HG03558 (cell line): ENCODE results near the gene THSD8.

ENCODE experiments used
- ATAC-seq: cut with Tn5 transposase; IDR thresholded peaks from one replicate; pipeline ENCODE4 v1.9.1; 2021; ENCODE audit warnings: moderate number of reproducible peaks; ENCODE audit not compliant: unreplicated experiment; ENCODE audit errors: extremely low read depth

Gene THSD8

DNA sequence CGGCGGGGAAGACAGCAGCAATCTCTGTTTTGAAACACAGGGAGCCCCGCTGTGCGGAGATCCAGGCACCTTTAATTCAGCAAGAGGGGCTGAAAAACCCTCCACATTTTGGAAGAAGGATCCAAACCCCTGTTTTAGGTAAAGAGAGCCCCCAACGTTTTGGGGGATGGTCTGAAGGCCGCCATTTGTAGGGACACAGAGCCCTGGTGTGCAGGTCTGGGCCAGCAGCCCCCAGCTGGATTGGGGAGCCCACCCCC is 23.0 kb upstream of the THSD8 start:
- no peak for ATAC-seq

DNA sequence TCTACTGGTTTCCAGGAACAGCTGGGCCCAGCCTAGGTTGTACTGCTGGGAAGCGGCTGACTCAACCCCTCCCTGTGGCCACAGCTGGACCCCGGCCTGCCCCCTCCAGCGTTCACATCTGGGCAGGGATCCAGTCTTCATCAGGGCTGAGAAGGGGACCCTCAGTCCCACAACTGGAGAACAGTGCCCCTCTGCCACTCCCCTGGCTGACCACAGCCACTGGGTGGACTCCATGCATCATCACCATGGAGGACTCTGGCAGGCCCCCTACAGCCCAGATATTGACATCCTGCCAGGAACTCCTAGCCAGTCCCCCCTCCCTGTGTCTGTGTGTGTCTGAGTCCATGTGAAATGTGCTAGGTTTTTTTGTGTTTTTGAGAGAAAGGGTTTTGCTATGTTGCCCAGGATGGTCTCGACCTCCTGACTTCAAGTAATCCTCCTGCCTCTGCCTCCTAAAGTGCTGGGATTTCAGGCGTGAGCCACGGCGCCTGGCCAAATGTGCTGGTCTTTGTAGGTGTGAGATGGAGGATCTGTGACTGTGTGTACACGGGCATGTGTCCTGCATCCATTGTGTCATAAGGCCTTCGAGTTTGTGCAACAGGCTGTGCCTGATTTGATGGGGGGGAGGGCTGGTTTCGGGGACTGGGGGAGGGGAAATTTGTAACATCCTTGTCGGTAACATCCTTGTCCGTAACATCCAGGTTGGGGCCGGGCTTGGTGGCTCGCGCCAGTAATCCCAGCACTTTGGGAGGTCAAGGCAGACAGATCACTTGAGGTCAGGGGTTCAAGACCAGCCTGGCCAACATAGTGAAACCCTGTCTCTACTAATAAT is 22.5 kb upstream of the THSD8 start:
- no peak for ATAC-seq

DNA sequence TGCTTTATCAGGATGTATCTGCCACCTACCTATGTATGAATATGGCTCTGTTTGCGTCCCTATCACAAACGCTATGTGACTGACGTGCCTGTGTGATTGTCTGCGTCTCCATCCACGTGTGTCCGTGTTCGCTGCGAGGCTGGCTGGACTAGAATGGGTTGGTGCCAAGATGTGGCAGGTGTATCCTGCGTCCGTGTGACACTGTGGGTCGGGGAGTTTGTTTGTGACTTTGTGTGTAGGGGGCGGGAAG is 19.8 kb upstream of the THSD8 start:
- no peak for ATAC-seq

DNA sequence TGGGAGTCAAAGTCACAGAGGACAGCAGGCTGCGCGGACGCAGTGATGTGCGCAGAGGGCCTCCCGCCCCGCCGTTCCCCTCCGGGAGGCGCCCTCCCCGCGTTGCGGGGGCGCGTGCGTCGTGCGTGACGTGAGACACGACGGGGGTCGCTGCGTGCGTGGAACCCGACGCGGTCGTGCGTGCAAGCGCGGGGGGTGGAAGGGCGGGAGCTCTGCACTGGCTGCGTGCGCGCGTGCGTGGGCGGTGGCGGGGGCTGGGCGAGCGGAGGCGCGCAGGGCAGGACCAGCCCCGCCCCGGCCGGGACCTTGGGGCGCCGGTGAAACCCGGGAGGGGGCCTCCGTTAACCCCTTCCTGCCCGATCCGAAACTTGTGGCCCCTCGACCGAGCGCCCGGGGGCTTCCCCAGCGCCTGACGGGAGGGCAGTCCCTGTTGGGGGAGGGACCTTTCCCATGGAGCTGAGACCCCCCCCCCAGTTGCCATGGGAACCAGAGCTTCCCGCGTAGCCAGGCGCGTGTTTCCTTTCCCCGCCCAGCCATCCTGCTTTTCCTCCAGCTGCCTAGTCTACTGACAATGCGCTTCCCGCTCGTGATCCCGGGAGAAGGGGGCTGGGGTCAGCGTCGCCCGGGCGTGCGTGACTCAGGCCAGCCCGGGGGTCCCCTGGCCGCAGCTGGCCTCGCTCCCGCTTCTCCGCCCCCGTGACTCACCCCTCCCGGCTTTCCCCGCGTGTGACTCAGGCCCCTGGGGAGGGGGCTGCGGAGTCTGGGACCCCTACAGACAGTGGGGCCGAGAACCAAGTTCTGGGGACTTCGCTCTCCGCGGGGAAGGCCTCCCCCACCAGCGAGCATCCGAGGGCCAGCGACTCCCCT is 19.2 kb upstream of the THSD8 start:
- ATAC-seq = no peak

DNA sequence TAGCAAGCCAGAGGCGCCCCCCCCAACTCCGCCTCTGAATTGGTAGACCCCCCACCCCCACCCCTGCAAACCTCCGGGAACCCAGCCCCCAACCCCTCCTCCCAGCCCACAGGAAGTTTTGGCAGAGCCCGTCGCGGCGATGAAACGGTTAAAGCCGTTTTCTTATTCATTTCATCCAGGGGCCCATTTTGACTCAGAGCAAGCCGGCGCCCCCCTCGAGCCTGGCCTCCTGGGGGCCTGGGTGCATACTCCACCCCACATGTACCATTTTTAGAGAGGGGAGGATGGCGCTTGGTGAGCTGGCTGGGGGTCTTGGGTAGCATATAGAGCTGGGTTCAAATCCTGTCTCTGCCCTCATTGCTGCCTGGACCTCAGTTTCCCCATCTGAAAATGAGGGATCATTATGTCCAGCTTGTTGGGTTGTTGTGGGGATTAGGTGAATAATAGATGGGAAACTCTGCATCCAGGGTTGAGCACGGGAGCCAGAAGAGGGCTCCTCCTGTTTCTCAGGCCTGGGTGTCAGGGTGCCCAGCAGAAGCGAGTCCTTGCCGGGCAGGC is 18.5 kb upstream of the THSD8 start:
- ATAC-seq = no peak

DNA sequence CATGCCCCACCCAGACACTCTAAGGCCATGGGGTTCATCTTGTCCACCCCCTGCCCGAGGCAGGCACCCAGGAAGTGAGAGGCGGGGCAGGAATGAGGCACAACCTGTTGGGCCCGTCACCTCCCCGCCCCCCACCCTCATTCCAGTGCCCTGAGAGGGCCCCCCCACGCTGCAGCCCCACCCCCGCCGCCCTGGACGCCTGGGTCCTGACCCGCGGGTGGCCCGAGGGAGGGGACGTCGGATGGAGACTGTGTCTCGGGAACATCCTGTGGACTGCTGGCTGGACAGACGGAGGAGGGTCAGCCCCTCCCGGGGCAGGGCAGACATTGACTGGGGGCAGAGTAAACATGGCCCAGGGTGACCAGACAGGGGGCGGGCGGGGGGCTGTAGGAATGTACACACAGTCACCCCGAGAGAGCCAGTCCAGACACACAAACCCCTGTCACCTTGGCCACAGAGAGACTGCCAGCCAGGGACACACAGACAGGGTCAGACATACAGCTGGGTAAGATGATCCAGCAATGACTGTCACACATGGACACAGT is 17.9 kb upstream of the THSD8 start:
- ATAC-seq = no peak

DNA sequence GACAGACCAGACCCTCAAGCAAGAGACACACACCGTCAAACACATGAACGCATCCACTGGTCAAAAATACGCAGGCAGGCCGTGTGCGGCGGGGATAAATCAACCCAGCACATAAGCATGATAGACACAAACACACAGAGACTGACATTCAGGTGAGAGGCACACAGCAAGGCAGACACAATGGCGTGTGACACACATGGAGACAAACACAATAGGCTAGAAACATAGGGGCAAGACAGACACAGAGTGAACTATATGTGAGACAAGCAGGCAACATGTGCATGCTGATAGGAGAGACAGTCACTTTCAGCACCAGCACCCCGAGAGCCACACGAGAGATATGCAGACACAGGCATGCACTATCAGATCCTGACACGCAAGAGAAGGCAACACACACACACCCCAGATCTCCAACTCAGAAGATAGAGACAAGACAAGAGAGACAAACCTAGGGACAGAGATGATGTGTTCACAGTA is 17.4 kb upstream of the THSD8 start:
- ATAC-seq = no peak

DNA sequence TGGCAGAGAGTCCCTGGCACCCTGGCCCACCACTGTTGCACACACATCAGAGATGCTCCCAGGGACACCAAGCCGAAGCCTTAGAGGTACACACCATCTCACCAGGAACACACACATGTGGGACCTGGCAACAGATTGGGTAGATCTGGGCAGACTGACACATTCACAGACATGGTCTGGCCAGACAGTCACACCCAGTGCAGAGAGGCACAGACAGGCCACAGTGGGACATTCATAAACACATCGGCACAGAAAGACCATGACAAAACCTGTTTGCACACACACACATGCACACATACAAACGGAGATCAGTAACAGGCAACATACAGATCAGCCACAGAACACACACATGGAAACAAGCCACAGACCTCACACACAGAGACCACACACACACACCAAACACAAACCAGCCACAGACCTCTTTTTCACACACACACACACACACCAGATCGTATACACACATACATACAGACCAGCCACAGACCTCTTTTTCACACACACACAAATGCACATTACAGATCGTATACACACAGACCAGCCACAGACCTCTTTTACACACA is 16.9 kb upstream of the THSD8 start:
- ATAC-seq = no peak

DNA sequence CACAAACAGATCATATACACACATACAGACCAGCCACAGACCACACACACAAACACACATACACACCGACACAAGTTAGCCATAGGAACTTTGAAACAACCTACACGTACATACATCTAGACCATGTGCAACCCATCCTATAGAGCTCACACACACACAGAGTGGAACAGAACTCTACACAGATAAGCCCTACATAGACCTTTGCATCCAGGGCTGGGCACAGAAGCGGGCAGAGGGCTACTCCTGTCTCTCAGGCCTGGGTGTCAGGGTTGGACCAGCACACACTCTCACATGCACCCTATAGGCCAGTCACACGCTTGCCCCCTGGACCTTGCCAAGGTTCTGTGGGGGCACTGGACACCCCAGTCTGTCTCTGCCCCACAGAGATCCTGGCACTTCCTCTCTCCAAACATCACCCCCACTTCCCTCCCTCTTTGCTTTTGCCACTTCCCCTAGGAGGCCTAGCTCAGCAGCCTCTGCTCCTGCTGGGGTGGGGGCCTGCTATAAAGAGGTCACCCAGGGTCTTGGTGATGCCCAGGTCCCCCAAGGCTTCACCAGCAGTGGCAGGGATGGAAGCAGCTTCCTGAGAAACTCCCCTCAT is 16.3 kb upstream of the THSD8 start:
- ATAC-seq = no peak

DNA sequence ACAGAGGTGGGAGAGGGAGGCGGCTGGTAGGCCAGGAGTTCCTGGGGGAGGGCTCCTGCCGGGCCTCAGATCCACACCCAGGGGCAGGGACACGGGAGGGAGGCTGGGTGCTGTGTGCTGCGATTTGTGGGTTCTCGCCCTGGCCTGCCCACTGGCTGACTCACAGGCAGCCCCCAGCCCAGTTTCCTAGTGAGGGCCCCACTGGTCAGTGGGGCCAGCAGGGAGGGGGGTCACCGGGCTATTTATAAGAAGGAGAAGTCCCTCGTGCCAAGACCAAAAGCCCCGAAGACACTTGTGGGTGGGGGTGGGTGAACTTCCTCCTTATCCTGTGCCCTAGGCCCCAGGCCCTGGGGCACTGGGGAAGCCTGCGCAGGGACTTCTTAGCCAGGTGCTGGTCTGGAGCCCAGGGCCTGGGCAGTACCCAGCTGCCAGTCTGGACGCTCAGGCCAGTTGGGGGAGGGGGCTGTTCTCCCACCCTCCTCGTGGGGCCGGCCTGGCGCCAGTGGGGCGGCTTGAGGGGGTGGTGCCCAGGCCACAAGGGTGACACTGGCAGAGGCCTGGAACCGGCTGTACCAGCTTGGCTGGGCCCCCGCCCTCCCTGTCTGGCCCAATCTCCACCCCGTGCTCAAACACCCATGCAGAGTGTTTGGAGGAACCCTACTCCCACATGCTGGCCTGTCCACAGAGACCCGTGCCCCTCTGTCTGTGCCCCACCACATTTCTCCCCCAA is 15.6 kb upstream of the THSD8 start:
- no peak for ATAC-seq

DNA sequence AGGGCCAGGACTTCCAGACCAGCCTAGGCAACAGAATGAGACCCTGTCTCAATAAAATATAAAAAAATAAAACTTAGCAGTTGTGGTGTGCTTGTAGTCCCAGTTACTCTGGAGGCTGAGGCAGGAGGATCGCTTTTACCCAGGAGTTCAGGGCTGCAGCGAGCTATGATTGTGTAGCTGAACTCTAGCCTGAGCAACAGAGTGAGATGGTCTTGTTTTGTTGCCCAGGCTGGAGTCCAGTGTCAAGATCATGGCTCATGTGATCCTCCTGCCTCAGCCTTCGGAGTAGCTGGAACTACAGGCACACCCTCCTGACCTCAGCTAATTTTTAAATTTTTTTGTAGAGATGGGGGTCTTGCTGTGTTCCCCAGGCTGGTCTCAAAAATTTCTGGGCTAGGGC is 14.9 kb upstream of the THSD8 start:
- ATAC-seq = no peak

DNA sequence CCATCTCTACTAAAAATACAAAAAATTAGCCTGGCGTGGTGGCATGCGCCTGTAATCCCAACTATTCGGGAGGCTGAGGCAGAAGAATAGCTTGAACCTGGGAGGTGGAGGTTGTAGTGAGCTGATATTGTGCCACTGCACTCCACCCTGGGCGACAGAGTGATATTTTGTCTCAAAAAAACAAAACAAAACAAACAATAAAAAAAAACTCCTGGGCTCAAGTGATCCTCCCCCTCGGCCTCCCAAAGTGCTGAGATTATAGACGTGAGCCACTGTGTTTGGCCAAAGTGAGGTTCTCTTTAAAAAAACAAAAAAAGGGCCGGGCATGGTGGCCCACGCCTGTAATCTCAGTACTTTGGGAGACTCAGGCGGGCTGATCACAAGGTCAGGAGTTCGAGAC is 14.4 kb upstream of the THSD8 start:
- ATAC-seq = no peak

DNA sequence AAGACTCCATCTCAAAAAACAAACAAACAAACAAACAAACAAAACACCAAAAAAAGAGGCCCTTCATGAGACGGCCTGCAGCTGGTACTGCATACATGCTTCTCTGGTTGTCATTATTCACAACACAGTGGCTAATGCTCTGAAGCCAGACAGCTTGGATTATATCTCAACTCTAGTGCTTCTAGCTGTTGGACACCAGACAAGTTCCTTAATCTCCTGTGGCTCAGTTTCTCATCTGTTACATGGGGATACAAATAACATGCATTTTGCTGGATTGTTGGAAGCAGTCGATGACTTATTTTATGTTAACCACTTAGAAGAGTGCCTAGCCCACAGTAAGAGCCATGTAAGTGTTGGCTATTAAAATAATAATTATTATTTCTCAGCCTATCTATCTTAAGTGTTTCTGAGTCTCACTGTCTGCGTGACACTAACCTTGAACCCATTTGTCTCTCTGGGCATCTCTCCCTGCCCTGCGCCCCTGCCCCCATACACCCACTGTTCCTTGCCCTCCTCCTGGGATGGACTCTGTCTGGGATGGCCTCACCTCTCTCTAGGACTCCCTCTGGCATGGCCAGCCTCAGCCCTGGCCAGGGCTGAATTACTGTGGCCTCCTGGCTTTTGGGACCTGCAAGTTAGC is 13.7 kb upstream of the THSD8 start:
- ATAC-seq = no peak

DNA sequence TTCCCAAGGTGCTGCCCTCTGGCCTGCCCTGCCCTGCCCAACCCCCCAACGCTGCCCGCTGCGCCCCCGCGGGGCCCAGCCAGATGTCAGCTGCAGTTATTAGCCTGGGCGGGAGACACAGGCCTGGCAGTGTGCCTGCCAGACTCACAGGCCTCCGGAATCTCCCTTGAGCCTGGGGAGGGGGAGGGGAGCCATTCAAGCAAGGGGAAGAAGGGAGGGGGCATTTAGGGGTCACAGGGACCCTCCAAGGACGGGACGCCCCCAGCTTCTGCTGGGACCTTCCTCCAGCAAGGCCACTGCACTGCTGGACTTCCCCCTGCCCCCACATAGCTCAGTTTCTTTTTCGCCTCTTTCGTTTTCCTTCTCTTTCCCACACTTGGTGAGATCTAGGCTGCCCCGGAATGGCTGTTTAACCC is 13.2 kb upstream of the THSD8 start:
- ATAC-seq = no peak

DNA sequence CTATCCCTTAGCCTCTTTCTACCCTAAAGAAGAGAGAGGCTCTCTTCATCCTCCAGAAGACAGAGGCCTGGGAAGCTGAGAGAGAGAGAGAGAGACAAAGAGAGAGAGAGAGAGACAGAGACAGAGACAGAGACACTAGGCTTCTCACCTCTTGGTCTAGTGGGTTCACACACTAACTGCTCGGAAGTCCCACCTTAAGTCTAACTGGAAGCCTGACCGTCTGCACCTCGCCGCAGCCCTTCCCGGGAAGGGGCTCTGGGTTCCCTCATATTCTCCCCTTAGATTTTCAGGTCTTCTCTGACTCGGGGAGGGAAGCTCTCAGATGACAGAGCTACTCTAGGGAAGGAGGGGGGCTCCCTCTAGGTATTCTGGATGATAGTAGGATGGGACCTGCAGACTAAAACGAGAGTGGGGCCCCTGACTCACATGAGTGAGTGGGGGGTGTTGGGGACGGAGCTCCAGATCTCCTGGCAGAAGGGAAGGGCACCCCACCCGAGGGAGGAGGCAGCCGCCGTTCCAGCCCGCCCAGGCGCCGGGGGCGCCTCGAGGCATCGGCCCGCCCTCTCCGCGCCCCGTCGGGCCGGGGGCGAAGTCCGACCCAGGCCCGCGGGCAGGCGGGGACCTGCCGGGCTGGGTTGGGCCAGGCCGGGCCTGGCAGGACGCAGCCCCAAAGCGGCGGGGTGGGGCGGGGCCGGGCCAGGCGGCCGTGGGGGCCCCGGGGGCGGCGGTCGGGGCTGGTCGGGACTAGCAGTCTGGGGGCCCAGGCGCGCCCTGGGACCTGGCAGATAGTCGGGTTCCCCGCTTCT is 12.6 kb upstream of the THSD8 start:
- no peak for ATAC-seq

DNA sequence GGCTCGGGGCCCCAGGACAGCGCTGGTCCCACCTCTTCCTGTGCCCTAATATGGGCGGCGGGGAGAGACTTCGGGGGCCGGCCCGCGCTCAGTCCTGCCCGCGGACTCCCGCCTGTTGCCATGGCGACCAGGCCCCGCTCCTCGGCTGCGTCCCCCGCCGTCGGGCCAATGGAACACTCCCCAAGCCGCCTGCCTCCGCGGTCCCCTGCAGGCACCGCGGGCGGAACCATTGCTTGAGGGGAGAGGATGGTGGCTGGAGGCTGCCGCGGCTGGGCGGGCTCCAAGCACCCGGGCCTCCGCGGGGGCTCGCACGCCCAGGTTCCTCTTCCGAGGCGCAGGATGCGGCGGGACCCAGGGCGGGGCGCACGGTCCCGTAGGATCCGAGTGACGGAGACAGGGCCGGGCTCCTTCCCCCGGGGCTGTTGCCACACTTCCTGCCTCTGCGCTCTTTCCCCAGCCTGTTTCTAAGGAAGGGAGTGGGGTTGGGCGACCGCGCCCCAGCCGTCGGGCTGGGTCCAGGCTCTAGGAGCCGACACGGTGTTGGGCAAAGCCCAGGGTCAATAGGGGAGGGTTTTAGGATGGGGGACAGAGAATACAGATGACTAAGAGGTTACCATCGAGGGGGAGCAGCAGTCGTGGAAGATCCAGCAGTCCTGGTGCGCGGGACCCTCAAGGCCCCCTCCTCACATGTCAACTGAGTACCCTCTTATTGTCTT is 11.8 kb upstream of the THSD8 start:
- ATAC-seq = peak; percentile 23

DNA sequence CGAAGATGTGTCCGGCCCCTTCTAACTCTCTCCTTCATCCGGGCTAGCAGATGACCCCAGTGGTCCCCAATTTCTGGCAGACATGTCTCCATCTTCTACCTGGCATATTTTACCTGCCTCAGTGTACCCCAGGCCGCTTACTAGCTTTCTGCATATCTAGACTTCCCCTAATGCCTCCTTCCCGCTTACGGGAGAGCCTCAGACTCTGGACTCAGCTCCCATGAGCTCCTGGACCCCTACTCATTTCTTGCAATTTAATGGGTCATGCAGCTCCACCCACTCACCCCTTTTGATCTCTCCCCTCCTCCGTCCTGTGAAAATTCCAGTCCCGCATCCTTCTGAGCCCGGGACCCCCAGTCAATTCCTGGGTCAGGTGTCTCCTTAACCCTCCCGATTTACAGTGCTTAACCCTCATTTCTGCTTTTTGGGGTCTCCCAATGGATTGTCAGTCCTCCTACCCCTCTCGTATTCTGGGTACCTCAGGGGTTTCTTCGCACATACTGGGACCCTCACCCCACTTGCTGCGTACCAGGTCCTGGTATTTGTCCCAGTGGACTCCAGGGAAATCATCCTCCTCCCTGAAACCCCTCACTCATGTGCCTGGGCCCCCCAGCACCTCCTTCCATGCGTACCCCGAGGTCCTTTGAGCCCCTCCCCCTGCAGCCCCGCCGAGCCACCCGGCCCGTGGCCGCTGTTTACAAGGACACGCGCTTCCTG is 11.1 kb upstream of the THSD8 start:
- no peak for ATAC-seq
